GM12878 (cell line): Measurements from ENCODE around the gene DGKQ. TPM values are rescaled to one million over a fixed set of nuclear protein-coding genes. Genes with fewer than 3 reads are reported as not detected.

Experiments
- ATAC-seq: fragments of 200-7000 bp; cut with Tn5 transposase; 3 replicates; pipeline ENCODE4 v1.9.1; 2020; ENCODE audit warnings: mild to moderate bottlenecking, moderate library complexity
- BruUV-seq: library from RNA; stranded (reverse); fragments of 400-500 nt; replicated peaks from 2 replicates; lab custom pipeline; 2021; lab: Mats Ljungman, UMichigan
- CTCF ChIA-PET: fragments of 300-600 bp; sonication (Branson Sonifier 250); formaldehyde crosslinking; extraction: SDS; loops from one replicate; lab custom pipeline; 2021; ENCODE audit warnings: inconsistent platforms; lab: Yijun Ruan, JAX
- POLR2A ChIA-PET: fragments of 350-600 bp; formaldehyde crosslinking; extraction: SDS; loops from one replicate; lab custom pipeline; 2021; ENCODE audit warnings: inconsistent platforms; lab: Charles Lee
- RAD21 ChIA-PET: fragments of 300-600 bp; sonication (Branson Sonifier 250); formaldehyde crosslinking; loops from one replicate; lab custom pipeline; 2023; ENCODE audit warnings: antibody characterized with exemption; ENCODE audit not compliant: unreplicated experiment; lab: Charles Lee
- SMC1A ChIA-PET: fragments of 300-600 bp; sonication (Branson Sonifier 250); formaldehyde crosslinking; loops from one replicate; lab custom pipeline; 2023; ENCODE audit not compliant: unreplicated experiment, uncharacterized antibody; lab: Charles Lee
- DNase-seq: peaks from one replicate; pipeline ENCODE4 v3.0.0-alpha.2; 2011; ENCODE audit warnings: low read depth, low spot score
- FAIRE-seq: peaks from 3 replicates; lab custom pipeline; 2011; peaks lifted over from hg19 to GRCh38; lab: Jason Lieb, UNC
- H2AFZ ChIP-seq: 2 replicates; pipeline ENCODE4 v1.6.0; 2011; ENCODE audit warnings: low read depth, low read length, control low read depth; ENCODE audit not compliant: control insufficient read depth
- H3K27ac ChIP-seq: 2 replicates; pipeline ENCODE4 v1.5.1; 2011; ENCODE audit warnings: control low read depth; ENCODE audit not compliant: control insufficient read depth, insufficient read depth
- H3K27me3 ChIP-seq, 2 experiments: replicated peaks in 1 of 2; 2 replicates each; pipeline versions ENCODE4 v1.6.0 to v1.6.1; 2011; ENCODE audit warnings: low read length in 1 of 2; ENCODE audit not compliant: control insufficient read depth in 2 of 2, insufficient read depth in 2 of 2
- H3K36me3 ChIP-seq, 2 experiments: 2 replicates each; pipeline ENCODE4 v1.5.1; 2011; ENCODE audit warnings: low read length in 1 of 2; ENCODE audit not compliant: control insufficient read depth in 2 of 2, insufficient read depth in 2 of 2
- H3K4me1 ChIP-seq: 2 replicates; pipeline ENCODE4 v1.6.1; 2011; ENCODE audit warnings: mild to moderate bottlenecking, low read length, moderate library complexity, mixed read lengths; ENCODE audit not compliant: control insufficient read depth, insufficient read depth
- H3K4me2 ChIP-seq: 2 replicates; pipeline ENCODE4 v1.6.0; 2011; ENCODE audit warnings: control low read depth; ENCODE audit not compliant: control insufficient read depth, insufficient read depth
- H3K4me3 ChIP-seq: fragments of 200-600 bp; sonication (generic); 2 replicates; pipeline ENCODE4 v1.5.1; 2016
- H3K79me2 ChIP-seq: 2 replicates; pipeline ENCODE4 v1.6.0; 2011; ENCODE audit warnings: low read length; ENCODE audit not compliant: control insufficient read depth, insufficient read depth
- H3K9ac ChIP-seq: 2 replicates; pipeline ENCODE4 v1.8.0; 2011; ENCODE audit warnings: low read length, control low read depth, mixed read lengths; ENCODE audit not compliant: control insufficient read depth, insufficient read depth
- H3K9me3 ChIP-seq: replicated peaks from 3 replicates; pipeline ENCODE4 v1.5.1; 2011; ENCODE audit warnings: mild to moderate bottlenecking, low read length; ENCODE audit not compliant: control insufficient read depth, insufficient read depth
- H4K20me1 ChIP-seq: 2 replicates; pipeline ENCODE4 v1.6.0; 2011; ENCODE audit not compliant: control insufficient read depth, insufficient read depth
- HDGF ChIP-seq: fragments of 450-650 bp; IDR thresholded peaks from 2 replicates; pipeline ENCODE4 v1.6.1; 2016; ENCODE audit warnings: antibody characterized with exemption
- MLLT1 ChIP-seq: fragments of 450-650 bp; IDR thresholded peaks from 2 replicates; pipeline ENCODE4 v1.6.1; 2016; ENCODE audit warnings: mild to moderate bottlenecking
- NBN ChIP-seq: fragments of 450-650 bp; IDR thresholded peaks from 2 replicates; pipeline ENCODE4 v1.6.1; 2016
- NR2C1 ChIP-seq: fragments of 450-650 bp; IDR thresholded peaks from 2 replicates; pipeline ENCODE4 v1.6.1; 2017; ENCODE audit warnings: antibody characterized with exemption, mild to moderate bottlenecking, moderate library complexity
- POLR2A ChIP-seq: IDR thresholded peaks from 2 replicates; pipeline ENCODE4 v1.6.1; 2011; ENCODE audit warnings: low read depth, mild to moderate bottlenecking, low read length
- RB1 ChIP-seq: fragments of 450-650 bp; formaldehyde crosslinking; IDR thresholded peaks from 2 replicates; pipeline ENCODE4 v1.6.1; 2017; ENCODE audit warnings: mild to moderate bottlenecking, borderline replicate concordance
- STAT1 ChIP-seq: fragments of 450-650 bp; conservative IDR thresholded peaks from 2 replicates; pipeline ENCODE4 v1.6.1; 2014; ENCODE audit warnings: antibody characterized with exemption, mild to moderate bottlenecking
- SUPT20H ChIP-seq: IDR thresholded peaks from 2 replicates; pipeline ENCODE4 v1.6.1; 2011; ENCODE audit warnings: low read depth, mild to moderate bottlenecking, low read length, moderate library complexity, borderline replicate concordance; ENCODE audit not compliant: control insufficient read depth
- ZNF384 ChIP-seq: IDR thresholded peaks from 2 replicates; pipeline ENCODE4 v1.6.1; 2012; ENCODE audit warnings: low read depth, mild to moderate bottlenecking, low read length, improper control_type of control experiment, borderline replicate concordance
- ZNF592 ChIP-seq: fragments of 450-650 bp; IDR thresholded peaks from 2 replicates; pipeline ENCODE4 v1.6.1; 2017; ENCODE audit warnings: mild to moderate bottlenecking, moderate library complexity
- WGBS: methylation state at CpG from one replicate; pipeline ENCODE4 v1.1.6; 2016; ENCODE audit warnings: low lambda C conversion rate; ENCODE audit not compliant: insufficient replicate concordance, insufficient coverage; ENCODE audit errors: missing lambda C conversion rate; 5-methylcytosine and 5-hydroxymethylcytosine counted together
- in situ Hi-C: fragments of 300-500 bp; cut with MboI; formaldehyde crosslinking; loops from 9 replicates; pipeline ENCODE4 v1.14.3; 2018; ENCODE audit warnings: mixed read lengths
- intact Hi-C: fragments of 100-400 bp; cut with micrococcal nuclease; formaldehyde crosslinking; loops from one replicate; pipeline ENCODE4 v1.14.2; 2022; ENCODE audit not compliant: unreplicated experiment
- polyA plus RNA-seq, 11 experiments: library from polyadenylated mRNA; depleted of rRNA in 4 of 11; unstranded in 6 of 11; stranded (reverse) in 5 of 11; fragments of >200 nt; fragmentation: Nextera tagmentation in 4 of 11; fragmentation: Illumina TruSeq in 1 of 11; extraction: Ambion mirVana in 4 of 11; extraction: Trizol in 1 of 11; gene quantifications; 1 replicate in 1 of 11; 2 replicates in 10 of 11; pipeline versions ENCODE4 v1.2.1 to v1.2.3, GENCODE V29; 2011 to 2016; ENCODE audit warnings: inconsistent platforms in 2 of 11, missing spikeins in 2 of 11, low read depth in 1 of 11
- total RNA-seq, 4 experiments: library from RNA; depleted of rRNA in 3 of 4; stranded (reverse); fragments of >200 nt in 3 of 4; fragmentation: Illumina TruSeq in 1 of 4; extraction: Trizol in 1 of 4; gene quantifications; 2 replicates each; pipeline versions ENCODE4 v1.2.1 to v1.2.3, GENCODE V29; 2013 to 2021

DGKQ gene
- total and polyA plus RNA-seq, 10 of the 15 experiments (the other 5 are each of a cell fraction or from before 2014, with no cell fraction given) = 0.11 to 10.5 (median 1.4) TPM

GRCh38 chr4:1008840-1009541 lies 35.6 kb upstream of the DGKQ start:
- ChIA-PET CTCF (no interaction called here), POLR2A (no interaction called here), RAD21 (no interaction called here), SMC1A (no interaction called here)
- H3K4me3 ChIP-seq = peak overlapping the region; percentile 75
- peak; percentile 9; the same call in 1 of the 3 replicates for ATAC-seq
- intact Hi-C loops (loop anchor here (2.0 kb wide), 1 partner anchor 338 kb away; the partner anchor contains the start of gene UVSSA), in situ Hi-C loops (loop anchor here (5.0 kb wide), 1 partner anchor 343 kb away; no protein-coding TSS in a partner anchor)
- BruUV-seq = no TSS peak
- H3K27me3 ChIP-seq = peaks cover 0 to 5% of the 10 kb centered on the region in 2 experiments; a peak in 3 of 4 replicates
- H2AFZ ChIP-seq = peak overlapping the region; percentile 68
- H4K20me1 ChIP-seq = no peaks in the 10 kb centered on the region; the same call in 1 of the 2 replicates
- no peak overlapping the region for H3K27ac ChIP-seq
- peak overlapping the region; percentile 18; the same call in 1 of the 2 replicates for H3K9ac ChIP-seq
- no peak for TF ChIP-seq POLR2A
- TF ChIP-seq ZNF384 = 0 out of 2 replicates have a peak, but pooled peaks have one; percentile 22
- no peak for TF ChIP-seq SUPT20H
- TF ChIP-seq STAT1 = no peak
- 0 out of 2 replicates have a peak, but pooled peaks have one; percentile 36 for TF ChIP-seq HDGF
- 0 out of 2 replicates have a peak, but pooled peaks have one; percentile 41 for TF ChIP-seq NBN
- H3K4me2 ChIP-seq = peak overlapping the region; percentile 98
- WGBS = 1% methylated on average over 29 of the region's 36 CpGs
- peaks cover 11% of the 10 kb centered on the region for H3K4me1 ChIP-seq
- no peak for DNase-seq
- no peaks in the 10 kb centered on the region for H3K79me2 ChIP-seq
- no peaks in the 10 kb centered on the region for H3K36me3 ChIP-seq
- FAIRE-seq = no peak
- H3K9me3 ChIP-seq = no peaks in the 10 kb centered on the region; the same call in 2 of the 3 replicates

GRCh38 chr4:1006856-1007255 lies 33.5 kb upstream of the DGKQ start:
- SMC1A ChIA-PET = no interaction called here
- POLR2A ChIA-PET = no interaction called here
- WGBS = 27% methylated on average over 5 of the region's 5 CpGs
- Histone ChIP-seq H3K79me2 (no peaks in the 10 kb centered on the region), H3K9ac (no peak overlapping the region), H4K20me1 (no peaks in the 10 kb centered on the region), H2AFZ (no peak overlapping the region), H3K4me2 (no peak overlapping the region), H3K27me3 (peaks cover 0 to 5% of the 10 kb centered on the region in 2 experiments; a peak in 3 of 4 replicates), H3K4me1 (peaks cover 11% of the 10 kb centered on the region), H3K27ac (no peak overlapping the region), H3K4me3 (no peak overlapping the region), H3K9me3 (no peaks in the 10 kb centered on the region; the same call in 2 of the 3 replicates), H3K36me3 (no peaks in the 10 kb centered on the region)
- BruUV-seq = no TSS peak
- CTCF ChIA-PET = no interaction called here
- intact Hi-C loops = no loop called here
- DNase-seq (no peak), ATAC-seq (no peak), FAIRE-seq (no peak)
- in situ Hi-C loops = loop anchor here (5.0 kb wide), 1 partner anchor 345 kb away; no protein-coding TSS in a partner anchor
- RAD21 ChIA-PET = no interaction called here
- TF ChIP-seq ZNF592 (no peak), RB1 (no peak), NR2C1 (no peak), MLLT1 (no peak)
